ENCODE results near the gene SPTLC3.

Gene SPTLC3

DNA sequence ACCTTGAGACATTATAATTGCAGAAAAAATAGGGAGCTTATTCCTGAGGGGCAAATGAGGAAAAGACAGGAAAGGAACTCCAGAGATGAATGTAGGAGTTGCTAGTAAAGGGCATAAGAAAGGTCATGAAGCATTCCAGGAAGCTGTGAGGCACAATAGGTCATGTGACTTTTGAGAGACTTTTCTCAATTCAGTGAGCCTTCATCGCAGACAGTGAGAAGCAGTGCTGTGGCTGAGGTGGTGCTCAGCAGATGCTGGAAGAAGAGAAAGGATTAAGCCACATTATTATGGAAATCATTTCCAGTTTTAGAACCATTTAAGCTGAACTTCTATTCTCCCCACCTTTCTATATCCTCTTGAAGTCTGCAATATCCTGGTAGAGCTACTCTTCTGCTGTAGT is 4.1 kb downstream of the SPTLC3 start:
- Histone ChIP-seq H4K20me1 (ENCODE audit: insufficient read depth, low read length) (0 out of 2 replicates have a peak, but pooled peaks cover 7% of the 10 kb centered on the region), H3K4me2 (ENCODE audit: low read length) (no peak overlapping the region), H3K4me3 (ENCODE audit: low read length) (no peak overlapping the region), H3K9ac (ENCODE audit: low read length) (no peak overlapping the region), H2AFZ (ENCODE audit: low read depth, low read length) (no peak overlapping the region), H3K36me3 (replicated peaks; ENCODE audit: low read depth, low read length) (no peaks in the 10 kb centered on the region), H3K4me1 (ENCODE audit: low read length) (peaks cover 14% of the 10 kb centered on the region), H3K27ac (ENCODE audit: low read length) (no peak overlapping the region), H3K9me3 (ENCODE audit: insufficient read depth, low read length) (no peaks in the 10 kb centered on the region), H3K27me3 (ENCODE audit: low read depth, low read length) (peaks cover 55% of the 10 kb centered on the region), H3K79me2 (ENCODE audit: low read length) (no peaks in the 10 kb centered on the region)
- TF ChIP-seq CTCF (IDR thresholded peaks at IDR 0.05; ENCODE audit: low read depth, low read length) = no peak

DNA sequence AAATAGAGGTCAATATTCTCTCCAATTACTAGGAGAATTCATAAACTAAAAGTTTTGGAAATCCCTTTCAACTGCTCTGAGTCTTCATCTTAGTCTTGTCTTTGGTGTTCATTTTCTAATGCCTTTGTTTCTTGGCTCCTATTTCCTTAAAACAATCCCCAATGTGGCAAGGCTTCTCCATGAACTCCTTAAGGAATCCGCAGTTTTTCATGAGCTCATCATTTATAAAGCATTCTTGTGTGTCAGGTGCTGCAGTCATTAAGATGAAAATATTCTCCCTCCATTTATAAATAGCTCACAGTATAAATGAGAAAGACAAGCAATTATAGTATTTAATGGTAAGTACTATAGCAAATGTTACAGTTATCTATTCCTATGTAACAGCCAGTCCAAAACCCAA is 4.6 kb downstream of the SPTLC3 start:
- TF ChIP-seq CTCF (IDR thresholded peaks at IDR 0.05; ENCODE audit: low read depth, low read length) (no peak), EZH2phosphoT487 (IDR thresholded peaks at IDR 0.05; ENCODE audit: low read depth) (no peak)
- H3K79me2 ChIP-seq (ENCODE audit: low read length) = no peaks in the 10 kb centered on the region
- peaks cover 14% of the 10 kb centered on the region for H3K4me1 ChIP-seq (ENCODE audit: low read length)

DNA sequence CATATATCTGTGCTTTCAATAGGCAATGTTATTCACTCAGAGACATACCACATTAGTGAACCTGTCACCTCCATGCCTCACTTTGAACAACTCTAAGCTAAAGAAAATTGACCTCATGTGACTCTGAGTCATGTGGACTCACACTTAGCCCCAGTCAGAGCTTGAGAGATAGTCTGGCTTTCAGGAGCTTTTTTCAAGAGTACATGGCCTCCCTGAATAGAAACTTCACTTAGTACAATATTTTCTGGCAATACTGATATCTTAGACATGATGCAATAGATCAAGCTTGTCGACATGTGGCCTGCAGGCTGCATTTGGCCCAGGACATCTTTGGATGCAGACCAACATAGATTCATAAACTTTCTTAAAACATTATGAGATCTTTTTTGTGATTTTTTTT is 8.5 kb downstream of the SPTLC3 start:
- H3K4me1 ChIP-seq (ENCODE audit: low read length) = no peaks in the 10 kb centered on the region
- TF ChIP-seq CTCF (IDR thresholded peaks at IDR 0.05; ENCODE audit: low read depth, low read length) (no peak), EZH2phosphoT487 (IDR thresholded peaks at IDR 0.05; ENCODE audit: low read depth) (no peak)
- H4K20me1 ChIP-seq (ENCODE audit: insufficient read depth, low read length) = no peaks in the 10 kb centered on the region
- peaks cover 23% of the 10 kb centered on the region for H3K27me3 ChIP-seq (ENCODE audit: low read depth, low read length)
- no peak overlapping the region for H3K9ac ChIP-seq (ENCODE audit: low read length)
- H3K4me3 ChIP-seq (ENCODE audit: low read length) = no peak overlapping the region
- H3K36me3 ChIP-seq (replicated peaks; ENCODE audit: low read depth, low read length) = no peaks in the 10 kb centered on the region
- H3K27ac ChIP-seq (ENCODE audit: low read length) = no peak overlapping the region
- H2AFZ ChIP-seq (ENCODE audit: low read depth, low read length) = no peak overlapping the region
- no peak overlapping the region for H3K4me2 ChIP-seq (ENCODE audit: low read length)
- no peaks in the 10 kb centered on the region for H3K79me2 ChIP-seq (ENCODE audit: low read length)
- H3K9me3 ChIP-seq (ENCODE audit: insufficient read depth, low read length) = peaks cover 8% of the 10 kb centered on the region; the same call in 1 of the 2 replicates

More for the DNA sequence above, 4.6 kb downstream of the SPTLC3 start:
- Histone ChIP-seq H4K20me1 (ENCODE audit: insufficient read depth, low read length) (0 out of 2 replicates have a peak, but pooled peaks cover 7% of the 10 kb centered on the region), H3K27ac (ENCODE audit: low read length) (no peak overlapping the region), H3K4me3 (ENCODE audit: low read length) (no peak overlapping the region), H2AFZ (ENCODE audit: low read depth, low read length) (no peak overlapping the region), H3K27me3 (ENCODE audit: low read depth, low read length) (peaks cover 49% of the 10 kb centered on the region), H3K4me2 (ENCODE audit: low read length) (no peak overlapping the region), H3K9ac (ENCODE audit: low read length) (no peak overlapping the region), H3K9me3 (ENCODE audit: insufficient read depth, low read length) (no peaks in the 10 kb centered on the region), H3K36me3 (replicated peaks; ENCODE audit: low read depth, low read length) (no peaks in the 10 kb centered on the region)

GRCh38 chr20:13017883-13018535 is 9.2 kb downstream of the SPTLC3 start:
- H3K36me3 ChIP-seq (replicated peaks; ENCODE audit: low read depth, low read length) = no peaks in the 10 kb centered on the region
- H3K9me3 ChIP-seq (ENCODE audit: insufficient read depth, low read length) = peaks cover 9% of the 10 kb centered on the region; the same call in 1 of the 2 replicates
- H3K27ac ChIP-seq (ENCODE audit: low read length) = no peak overlapping the region
- no peak for TF ChIP-seq CTCF (IDR thresholded peaks at IDR 0.05; ENCODE audit: low read depth, low read length)
- no peak for TF ChIP-seq EZH2phosphoT487 (IDR thresholded peaks at IDR 0.05; ENCODE audit: low read depth)
- no peak overlapping the region for H2AFZ ChIP-seq (ENCODE audit: low read depth, low read length)
- H3K4me3 ChIP-seq (ENCODE audit: low read length) = no peak overlapping the region
- no peaks in the 10 kb centered on the region for H4K20me1 ChIP-seq (ENCODE audit: insufficient read depth, low read length)
- no peak overlapping the region for H3K4me2 ChIP-seq (ENCODE audit: low read length)
- H3K4me1 ChIP-seq (ENCODE audit: low read length) = no peaks in the 10 kb centered on the region
- H3K9ac ChIP-seq (ENCODE audit: low read length) = no peak overlapping the region
- peaks cover 18% of the 10 kb centered on the region for H3K27me3 ChIP-seq (ENCODE audit: low read depth, low read length)
- no peaks in the 10 kb centered on the region for H3K79me2 ChIP-seq (ENCODE audit: low read length)

Measured in OCI-LY3 (cell line).